ENCODE data around the gene FAM32A.

DNA sequence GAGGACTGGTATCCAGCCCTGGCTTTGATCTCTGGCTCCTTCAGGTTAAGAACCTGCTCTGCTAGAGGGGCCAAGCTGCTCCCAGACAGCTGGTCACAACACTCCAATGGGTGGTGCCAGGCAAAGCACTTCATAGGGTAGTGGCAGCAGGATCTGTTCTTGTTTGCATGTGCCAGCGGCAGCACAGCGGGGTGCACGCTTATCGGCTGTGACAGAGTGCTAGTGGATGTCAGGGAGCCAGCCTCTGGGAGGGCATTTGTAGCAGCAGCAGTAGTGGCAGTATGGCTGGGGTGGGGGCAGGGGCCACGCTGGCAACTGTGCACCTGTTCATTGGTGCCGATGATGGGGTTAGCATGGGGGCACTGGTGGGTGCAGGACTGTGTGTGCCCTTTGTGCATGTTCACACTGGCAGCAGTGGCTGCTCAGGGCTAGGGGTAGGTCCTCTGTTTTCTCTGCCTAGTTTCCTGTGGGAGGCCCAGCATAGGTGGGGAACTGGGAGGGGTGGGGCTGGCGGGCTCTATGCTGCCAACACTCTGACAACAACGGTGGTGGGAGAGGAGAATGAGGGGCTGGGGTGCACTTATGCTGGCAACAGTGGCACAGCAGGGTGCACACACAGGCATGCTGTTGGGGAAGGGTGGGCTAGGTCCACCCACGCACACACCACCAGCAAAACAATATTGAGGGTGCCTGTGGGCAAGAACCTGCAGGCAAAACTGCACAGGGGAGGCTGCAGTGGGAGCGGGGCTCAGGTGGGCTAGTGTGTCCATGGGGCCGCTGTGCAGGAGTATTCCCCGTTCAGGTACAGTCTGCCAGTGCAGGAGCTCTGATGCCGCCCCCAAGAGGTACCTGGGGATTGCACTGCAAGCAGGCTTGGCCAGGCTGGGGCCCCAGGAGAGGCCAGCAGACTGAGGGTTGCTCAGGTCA, 31.8 kb downstream of the FAM32A start:
- TF ChIP-seq CTCF (conservative IDR thresholded peaks at IDR 0.05 in 1 of 2, IDR thresholded peaks at IDR 0.05 in 1 of 2; ENCODE audit: low read depth in 1 of 2, low read length in 2 of 2) (no peak), EZH2 (IDR thresholded peaks at IDR 0.05; ENCODE audit: low read length, missing control alignments) (no peak)
